ENCODE measurements around the gene RTKN2.
A peak's percentile ranks its signal among the peaks of the same experiment; 100 is the strongest.

RTKN2 gene

DNA sequence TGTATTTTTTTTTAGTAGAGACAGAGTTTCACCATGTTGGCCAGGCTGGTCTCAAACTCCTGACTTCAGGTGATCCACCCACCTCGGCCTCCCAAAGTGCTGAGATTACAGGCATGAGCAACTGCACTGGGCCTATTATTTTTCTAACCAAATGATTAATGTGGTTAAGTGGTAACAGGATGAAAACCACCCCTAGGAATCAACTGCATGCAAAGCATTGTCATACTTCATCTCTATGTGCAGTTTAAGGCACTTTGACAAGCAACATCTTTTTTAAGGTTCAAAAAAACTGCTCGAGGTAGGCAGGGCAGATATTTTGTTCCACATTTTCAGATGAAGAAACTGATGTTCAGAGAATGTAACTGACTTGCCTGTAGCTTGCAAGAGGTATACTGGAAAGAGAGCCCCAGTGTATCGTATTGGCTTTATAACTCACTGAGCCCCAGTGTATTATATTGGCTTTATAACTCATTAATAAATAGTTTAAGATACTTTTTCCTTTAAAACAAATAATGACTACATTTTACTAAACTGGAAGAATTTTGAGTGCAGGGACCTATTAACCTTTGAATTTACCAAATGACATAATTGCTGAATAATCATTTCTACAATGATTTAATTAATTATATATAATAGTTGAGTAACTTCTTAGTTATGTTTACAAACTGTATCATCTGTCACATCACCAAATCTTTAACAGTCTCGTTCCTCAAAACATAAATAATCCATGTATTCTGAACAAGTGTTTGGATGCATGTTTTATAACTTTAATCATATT, 38.1 kb downstream of the RTKN2 start:
- FAIRE-seq = no peak
- no peak for DNase-seq (ENCODE audit: insufficient read length, low spot score)

DNA sequence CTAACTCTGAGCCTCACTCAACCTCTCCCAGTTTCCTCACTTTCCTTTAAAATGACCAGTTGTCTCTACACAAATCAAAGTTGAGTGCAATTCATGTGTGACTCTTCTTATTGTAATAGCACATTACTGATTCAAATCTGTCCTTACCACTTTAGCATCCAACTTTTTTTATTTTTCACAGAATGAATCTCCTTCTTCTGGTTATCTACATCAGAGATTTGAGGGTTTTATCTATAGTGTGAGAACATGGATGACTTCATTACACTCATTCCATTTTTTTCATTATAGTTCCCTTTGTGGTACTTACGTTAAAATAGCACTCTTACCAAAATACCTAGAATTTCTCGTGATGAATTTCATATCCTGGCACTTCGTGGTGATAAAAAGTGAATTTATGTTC, 43.3 kb downstream of the RTKN2 start:
- FAIRE-seq (no peak), DNase-seq (ENCODE audit: insufficient read length, low spot score) (no peak)

DNA sequence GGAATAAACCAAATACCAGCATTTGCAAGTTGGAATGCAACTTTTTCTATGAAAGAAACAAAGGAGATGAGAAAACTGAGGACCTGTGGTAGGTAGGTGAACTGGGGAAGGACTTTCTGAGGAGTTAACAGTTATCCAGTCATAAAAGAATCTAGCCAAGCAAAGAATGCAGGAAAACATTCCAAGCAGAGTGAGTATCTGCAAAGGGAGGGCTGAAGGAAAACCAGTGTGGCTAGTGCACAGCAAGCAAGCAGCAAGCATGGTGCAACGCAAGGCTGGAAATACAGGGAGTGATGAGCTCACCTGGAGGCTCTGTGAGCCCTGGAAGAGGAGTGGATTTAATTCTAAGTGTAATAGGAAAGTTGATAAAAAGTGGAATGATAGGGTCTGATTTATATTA, 44.0 kb downstream of the RTKN2 start:
- no peak for FAIRE-seq

DNA sequence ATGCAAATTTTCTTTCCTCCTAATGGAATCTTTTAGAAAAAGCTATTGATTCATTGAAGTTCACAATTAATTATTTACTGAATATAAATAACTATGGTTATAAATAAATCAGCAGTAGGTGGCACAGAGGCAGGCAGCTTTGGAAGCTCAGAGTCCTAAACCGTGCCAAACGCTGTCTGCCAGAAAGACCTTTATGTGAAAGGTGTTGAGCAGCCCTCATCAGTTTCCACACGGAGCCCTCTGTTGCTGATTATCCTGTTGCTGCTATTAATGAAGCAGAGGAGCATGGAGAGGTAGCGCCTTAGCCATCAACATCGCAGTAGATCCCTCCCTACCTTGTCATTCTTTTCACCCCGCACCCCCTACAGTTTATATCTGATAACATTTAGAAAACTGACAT, 51.0 kb downstream of the RTKN2 start:
- DNase-seq (ENCODE audit: insufficient read length, low spot score) = no peak
- FAIRE-seq = no peak

More for the DNA sequence above, 44.0 kb downstream of the RTKN2 start:
- DNase-seq (ENCODE audit: insufficient read length, low spot score) = peak; percentile 33

DNA sequence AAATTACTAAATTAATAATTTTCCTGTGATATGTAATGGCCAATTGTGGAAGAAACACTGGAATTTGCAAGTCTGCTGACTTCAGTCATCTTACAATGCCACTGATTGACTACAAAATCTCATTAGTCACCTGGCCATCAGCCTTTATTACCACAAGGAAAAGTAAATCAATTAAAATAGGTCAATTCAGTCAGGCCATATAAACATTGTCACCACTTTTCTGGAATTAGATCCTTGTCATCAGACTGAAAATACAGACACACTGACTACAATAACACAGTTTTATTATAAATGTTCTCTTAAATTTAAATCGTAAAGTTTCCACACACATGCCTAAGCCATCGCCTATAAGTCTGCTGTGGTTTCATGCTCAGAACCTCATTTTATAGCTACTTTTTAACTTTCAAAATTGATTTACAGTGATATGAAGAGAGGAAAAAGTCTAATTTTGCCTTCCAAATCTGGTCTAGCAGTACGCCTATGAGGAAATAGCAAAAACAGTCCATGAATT, 54.2 kb downstream of the RTKN2 start:
- DNase-seq (ENCODE audit: insufficient read length, low spot score) = no peak
- FAIRE-seq = no peak

DNA sequence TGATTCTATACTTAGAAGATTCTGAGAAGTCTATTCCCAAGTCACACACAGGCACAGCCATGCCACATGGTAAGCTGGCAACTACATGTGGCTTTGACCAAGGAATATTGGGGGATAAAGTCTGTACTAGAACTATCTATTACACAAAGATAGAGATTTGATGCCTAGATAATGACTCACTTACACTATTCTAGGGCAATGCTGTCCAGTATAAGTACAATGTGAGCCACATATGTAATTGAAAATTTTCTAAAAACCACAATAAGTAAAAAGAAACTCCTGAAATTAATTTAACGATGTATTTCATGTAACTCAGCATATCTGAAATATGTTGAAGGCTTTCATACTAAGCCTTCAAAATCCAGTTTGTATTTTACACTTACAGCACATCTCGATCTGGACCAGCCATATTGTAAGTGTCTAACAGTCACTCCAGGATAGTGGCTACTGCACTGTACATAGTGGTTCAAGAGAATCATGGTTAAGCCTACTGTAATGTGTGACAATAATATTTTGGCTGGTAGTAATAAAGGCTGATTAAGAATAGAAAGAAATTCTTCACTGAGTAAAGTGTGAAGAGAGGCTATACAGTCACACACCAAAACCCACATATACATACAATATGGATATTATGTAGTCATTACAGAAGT, 62.8 kb downstream of the RTKN2 start:
- FAIRE-seq (peak; percentile 20), DNase-seq (ENCODE audit: insufficient read length, low spot score) (no peak)

DNA sequence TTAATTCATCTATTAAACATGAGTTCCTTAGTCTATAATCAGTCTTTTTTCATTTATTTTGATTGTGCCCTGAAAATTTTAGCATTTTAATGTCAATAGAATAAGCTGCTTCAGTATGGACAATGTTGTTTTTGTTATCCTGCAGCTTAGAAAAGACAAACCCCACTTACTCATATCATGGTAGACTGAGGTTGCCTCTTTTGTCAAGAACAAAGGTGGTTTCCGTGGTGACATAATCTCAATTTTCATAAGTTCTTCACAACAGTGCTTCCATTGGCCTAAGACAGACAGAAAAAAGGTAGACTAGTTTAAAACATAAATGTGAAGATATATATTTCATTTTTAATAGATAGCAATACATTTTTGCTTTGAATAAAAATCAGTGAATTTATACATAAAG, 69.1 kb downstream of the RTKN2 start:
- FAIRE-seq = no peak
- DNase-seq (ENCODE audit: insufficient read length, low spot score) = no peak

DNA sequence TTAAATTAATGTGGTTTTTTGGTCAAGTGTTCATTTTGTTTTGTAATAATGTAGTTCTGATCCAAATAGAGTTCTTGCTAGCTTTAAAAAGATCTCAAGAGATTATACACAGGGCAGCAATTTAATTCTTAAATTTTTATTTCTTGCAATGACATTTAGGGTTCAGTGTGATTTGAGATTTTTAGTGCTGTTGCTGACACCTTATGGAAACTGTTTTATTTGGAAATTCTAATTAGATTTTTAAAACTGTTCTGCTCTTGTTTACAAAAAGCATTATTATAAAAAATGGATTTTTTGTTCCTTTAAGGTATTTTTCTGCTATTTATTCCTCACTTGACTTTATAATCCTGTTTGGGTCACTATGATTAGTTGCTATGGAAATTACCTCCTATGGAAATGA, 72.1 kb downstream of the RTKN2 start:
- FAIRE-seq (no peak), DNase-seq (ENCODE audit: insufficient read length, low spot score) (no peak)

DNA sequence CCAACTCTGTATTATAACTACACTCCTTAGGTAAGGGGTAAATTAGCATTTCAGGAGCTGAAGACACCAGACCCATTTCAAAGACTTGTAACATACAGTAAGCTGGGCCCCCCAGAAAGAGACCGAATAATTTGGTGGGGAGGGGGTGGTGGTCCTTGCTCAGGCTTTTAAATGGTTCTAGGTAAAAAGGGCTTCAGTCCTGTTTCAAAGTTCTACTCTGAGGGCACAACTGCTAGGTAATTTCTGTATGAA, 73.0 kb downstream of the RTKN2 start:
- no peak for DNase-seq (ENCODE audit: insufficient read length, low spot score)
- no peak for FAIRE-seq

DNA sequence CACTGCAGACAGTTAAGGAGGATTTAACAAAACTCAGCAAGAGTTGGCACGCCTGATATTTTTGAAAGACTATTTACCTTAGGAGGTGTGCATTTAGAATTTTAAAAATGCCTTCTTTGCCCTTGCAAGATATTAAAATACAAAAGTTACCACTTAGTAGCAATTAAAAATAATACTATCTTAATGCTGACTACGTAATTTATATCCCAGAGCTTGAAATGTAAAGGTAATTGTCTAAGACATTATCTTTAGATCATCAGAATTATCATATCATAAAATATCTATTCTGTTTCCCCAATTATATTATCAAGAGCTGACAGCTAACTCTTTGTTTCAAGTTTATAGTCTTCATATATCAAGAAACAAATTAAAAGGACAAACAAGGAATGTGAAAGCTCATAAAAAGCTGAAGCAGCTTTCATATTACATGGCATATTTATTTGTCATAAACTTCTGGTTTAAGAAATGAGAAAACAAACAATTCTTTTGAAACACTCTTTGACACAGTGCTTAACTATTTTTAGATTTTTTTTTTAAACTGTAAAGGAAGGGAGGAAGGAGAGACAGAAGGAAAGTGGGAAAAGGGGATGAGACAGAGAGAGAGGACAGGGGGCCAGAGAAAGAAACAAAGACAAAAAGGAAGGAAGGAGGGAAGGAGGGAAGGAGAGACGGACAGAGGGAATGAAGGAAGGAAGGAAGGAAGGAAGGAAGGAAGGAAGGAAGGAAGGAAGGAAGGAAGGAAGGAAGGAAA, 73.5 kb downstream of the RTKN2 start:
- FAIRE-seq = no peak
- DNase-seq (ENCODE audit: insufficient read length, low spot score) = no peak

DNA sequence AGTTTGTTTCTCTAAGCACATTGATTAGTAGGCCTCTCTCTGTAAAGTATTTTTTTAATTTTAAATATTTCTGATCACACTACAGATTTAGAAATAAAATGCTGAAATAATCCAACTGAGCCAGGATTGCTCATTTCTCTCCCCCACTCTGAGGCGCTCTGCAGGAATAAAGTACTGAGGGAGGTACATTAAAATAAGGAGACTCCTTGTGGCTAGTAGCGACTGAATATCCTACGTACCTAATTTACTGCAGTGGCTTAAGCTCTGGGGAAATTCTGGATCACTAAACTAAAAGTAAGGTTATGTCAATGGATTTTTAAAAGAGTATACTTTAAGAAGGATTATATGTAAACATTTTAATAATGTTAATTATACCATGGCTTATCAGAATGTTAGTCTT, 75.2 kb downstream of the RTKN2 start:
- FAIRE-seq (no peak), DNase-seq (ENCODE audit: insufficient read length, low spot score) (no peak)

DNA sequence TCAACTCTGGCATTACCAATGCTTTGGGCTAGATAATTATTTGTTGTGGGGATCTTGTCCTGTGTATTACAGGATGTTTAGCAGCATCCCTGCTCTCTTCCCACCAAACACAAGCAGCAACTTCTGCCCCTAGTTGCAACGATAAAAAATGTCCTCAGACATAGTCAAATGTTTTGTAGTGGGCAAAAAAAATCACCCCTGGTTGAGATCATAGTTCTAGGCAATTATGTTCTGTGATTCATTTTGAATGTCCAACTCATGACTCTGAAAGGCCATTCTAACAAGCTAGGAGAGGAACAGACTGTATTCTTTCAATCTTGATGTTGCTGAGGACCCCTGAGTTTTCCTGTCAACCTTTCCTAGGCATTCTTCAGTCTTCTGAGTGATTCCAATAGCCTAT, 79.5 kb downstream of the RTKN2 start:
- no peak for DNase-seq (ENCODE audit: insufficient read length, low spot score)
- no peak for FAIRE-seq

DNA sequence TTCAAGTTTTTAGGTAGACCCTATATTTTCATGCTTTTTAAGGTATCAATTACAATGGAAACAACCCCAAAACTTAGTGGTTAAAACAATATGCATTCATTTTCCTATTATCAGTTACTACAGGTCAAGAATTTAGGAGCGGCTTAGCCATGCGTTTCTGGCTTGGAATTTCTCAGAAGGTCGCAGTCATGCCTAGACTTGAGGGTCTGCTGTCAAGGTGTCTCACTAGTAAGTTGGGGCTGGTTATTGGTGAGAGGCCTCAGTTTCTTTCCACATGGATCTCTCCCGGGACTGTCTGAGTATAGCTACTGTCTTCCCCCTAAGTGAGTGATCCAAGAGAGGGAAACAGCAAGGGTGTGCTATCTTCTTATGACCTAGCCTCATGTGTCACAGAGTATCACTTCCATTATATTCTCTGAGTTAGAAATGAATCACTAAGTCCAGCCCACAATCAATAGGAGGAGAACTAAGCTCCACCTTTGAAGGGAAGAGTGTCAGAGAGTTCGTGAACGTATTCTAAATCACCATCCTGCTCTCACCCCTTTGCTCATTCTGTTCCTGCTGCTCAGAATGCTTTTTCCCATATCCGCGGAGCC, 80.5 kb downstream of the RTKN2 start:
- DNase-seq (ENCODE audit: insufficient read length, low spot score) (no peak), FAIRE-seq (no peak)

DNA sequence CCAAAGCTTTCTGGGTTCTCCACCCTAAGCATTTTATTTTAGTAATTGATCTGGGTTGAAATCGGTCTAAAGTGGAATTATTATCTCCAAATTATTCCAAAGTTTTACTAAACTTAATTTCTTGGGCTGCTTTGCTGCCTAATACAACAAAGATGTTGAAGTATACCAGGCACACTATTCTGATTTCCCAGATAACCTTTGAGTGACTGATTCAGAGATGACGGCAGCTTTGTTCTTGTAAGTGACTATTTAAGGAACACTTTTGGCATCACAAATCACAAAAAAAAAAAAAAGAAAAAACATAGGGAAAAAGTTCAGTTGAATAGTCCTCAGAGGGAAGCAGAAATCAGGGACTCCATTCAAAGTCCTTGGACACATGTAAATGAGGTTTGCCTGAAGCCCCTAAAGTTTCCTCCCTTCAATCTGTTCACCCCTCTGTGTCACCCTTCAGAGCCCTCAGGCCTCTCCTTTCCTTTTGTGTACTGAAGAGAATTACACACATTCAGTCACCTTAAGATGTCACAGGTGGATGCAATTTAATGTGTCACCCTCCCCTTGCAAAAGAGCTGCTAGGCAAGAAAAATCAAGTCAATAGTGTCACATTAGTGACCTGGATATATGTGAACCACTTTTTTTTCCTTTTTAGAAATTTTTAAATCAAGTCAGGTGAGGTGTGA, 81.5 kb downstream of the RTKN2 start:
- FAIRE-seq (no peak), DNase-seq (ENCODE audit: insufficient read length, low spot score) (no peak)

DNA sequence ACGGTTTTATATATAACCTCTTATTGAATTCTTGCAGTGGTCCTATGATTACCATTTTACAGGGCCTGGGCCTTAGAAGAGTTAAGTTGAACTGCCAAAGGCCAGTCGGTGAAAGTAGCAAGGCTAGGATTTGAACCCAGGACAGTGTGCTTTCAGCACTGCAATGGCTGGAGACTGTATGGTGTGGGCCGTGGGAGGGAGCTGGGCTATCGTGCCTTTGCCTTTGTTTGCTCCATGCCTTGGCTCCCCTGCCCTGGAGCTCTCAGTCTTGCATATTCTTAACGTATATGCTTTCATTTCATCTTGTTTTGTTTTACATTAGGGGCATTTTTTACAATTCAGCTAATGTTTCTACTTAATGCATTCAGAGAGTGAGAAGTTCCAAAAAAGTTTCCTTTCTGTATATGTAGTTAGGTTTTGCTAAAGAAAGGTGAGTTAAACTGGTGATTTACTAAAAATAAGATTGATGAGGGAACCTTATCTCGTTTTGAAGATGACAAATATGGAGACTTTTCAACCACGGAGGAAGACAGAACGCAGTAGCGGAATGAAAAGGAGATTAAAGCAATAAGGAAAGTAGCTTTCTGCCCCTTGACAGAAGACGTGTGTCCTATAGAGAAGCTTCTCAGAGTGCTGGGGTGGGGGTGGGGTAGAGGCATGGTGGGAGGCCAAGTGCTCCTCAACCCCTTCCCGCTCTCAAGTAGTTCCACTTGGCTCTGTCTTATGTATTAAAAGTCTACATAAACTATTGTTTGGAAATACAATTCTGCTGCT, 82.5 kb downstream of the RTKN2 start:
- no peak for FAIRE-seq

DNA sequence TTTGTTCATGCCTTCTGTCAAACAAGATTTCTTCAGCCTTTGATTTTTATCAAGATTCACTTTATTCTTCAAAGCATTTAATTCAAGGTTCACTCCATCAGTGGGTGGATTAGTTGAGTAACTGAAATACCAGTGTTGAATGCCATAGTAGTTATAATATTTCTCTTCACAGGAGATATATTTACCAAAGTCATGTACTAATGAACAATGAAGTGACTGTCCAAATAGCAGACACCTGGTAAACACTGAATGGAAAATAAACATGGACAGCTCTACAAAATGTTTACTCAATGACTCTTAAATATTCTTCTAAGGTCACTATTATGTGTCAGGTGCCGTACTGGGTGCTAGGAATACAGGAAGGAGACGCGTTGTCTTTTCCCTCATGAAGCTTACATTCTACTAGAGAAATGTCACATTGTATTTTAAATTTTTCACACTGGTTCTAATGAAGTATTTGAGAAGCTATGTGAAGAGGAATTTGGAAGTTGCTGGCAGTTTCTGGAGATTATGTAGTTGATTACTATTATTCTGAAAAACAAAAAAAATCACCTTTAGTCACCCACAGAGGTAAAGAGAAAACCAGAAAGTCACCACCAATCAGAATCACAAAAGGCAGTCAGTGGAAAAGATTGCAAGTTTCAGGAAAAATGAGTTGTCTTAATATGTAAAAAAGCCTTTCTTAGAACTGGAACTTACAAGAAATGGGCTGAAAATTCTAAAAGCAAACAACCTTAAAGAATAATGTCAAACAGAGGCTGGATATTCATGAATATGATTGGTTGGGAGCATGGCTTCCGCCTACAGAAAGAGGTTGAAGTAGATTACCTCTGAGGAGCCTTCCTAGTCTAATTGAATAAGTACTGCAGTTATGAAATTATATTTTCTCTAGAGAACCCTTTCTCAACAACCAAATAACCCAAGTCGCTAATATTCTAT, 84.5 kb downstream of the RTKN2 start:
- DNase-seq (ENCODE audit: insufficient read length, low spot score) = no peak
- no peak for FAIRE-seq

More for the DNA sequence above, 82.5 kb downstream of the RTKN2 start:
- no peak for DNase-seq (ENCODE audit: insufficient read length, low spot score)

DNA sequence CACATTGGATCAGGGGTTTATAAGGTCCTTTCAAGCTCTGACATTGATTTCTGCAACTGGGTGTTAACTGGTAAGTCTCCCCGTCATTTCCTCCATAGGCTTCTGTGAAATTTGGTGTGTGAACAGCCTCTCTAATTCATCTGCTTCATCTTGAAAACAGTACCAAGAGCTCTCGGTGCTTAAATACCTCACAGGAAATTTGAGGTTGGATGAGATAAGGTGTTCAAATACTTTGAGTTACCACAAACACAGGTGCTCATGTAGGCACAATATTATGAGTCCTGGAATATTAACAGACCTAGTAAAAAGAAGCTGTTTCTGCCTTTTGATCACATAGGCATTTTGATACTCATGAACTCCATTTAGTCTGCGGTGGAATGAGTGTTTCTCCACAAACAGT, 85.2 kb downstream of the RTKN2 start:
- no peak for DNase-seq (ENCODE audit: insufficient read length, low spot score)

DNA sequence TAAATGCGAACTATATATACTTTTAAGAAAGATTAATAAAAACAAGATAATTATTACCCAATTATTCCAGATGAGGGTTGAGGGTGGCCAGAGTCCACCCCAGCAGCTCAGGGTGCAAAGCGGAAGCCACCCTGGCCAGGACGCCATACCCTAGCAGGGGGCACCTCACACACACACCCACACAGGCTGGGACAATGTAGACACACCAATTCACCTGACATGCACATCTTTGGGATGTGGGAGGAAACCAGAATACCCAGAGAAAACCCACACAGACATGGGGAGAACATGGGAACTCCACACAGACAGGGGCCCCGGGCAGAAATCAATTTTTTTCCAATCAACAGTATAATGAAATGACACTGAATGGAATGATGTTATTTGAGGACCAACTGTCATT, 86.0 kb downstream of the RTKN2 start:
- FAIRE-seq (no peak), DNase-seq (ENCODE audit: insufficient read length, low spot score) (no peak)

More for the DNA sequence above, 85.2 kb downstream of the RTKN2 start:
- FAIRE-seq = no peak

DNA sequence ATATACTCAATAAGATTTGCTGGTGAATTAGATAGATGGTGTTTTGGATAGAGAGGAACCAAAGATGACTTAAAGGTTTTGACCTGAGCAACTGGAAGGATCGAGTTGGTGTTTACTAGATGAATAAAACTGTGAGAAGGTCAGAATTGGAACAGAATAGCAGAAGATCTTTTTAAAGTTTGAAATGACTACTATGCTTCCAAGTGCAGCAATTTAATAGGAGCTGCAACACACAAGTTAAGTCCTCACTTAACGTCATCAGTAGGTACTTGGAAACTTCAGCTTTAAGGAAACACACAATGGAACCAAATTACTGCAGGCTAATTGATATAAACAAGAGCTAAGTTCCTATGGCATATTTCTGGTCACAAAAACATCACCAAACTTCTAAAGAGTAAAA, 86.5 kb downstream of the RTKN2 start:
- DNase-seq (ENCODE audit: insufficient read length, low spot score) = no peak
- no peak for FAIRE-seq
